Measurements from ENCODE around the gene OR1S1.
"Not testable (repeated sequence)": the region's sequence is repeated elsewhere in the genome, so short reads cannot be mapped to it uniquely, and the experiment has no call there.

The OR1S1 gene

GRCh38 chr11:58212420-58212819 is at the start of gene OR1S1:
TSS of gene OR1S1 (plus strand) at chr11:58212720.
- not testable (repeated sequence) for DNase-seq (ENCODE audit: low read depth in 3 of 3, low spot score in 1 of 3)

- DNase-seq (ENCODE audit: low read depth in 3 of 3, low spot score in 1 of 3) = no peak
Observed at GRCh38 chr11:58164389-58164788, 48.1 kb upstream of the OR1S1 start.

- DNase-seq (ENCODE audit: low read depth in 3 of 3, low spot score in 1 of 3) = no peak
Observed at GRCh38 chr11:58164990-58165389, 47.5 kb upstream of the OR1S1 start.

GRCh38 chr11:58165504-58166106 is 46.9 kb upstream of the OR1S1 start:
- DNase-seq (ENCODE audit: low read depth in 3 of 3, low spot score in 1 of 3) = no peak

- no peak for DNase-seq (ENCODE audit: low read depth in 3 of 3, low spot score in 1 of 3)
Observed at GRCh38 chr11:58177409-58178054, 35.0 kb upstream of the OR1S1 start.

GRCh38 chr11:58178444-58178843 is 34.1 kb upstream of the OR1S1 start:
- no peak for DNase-seq (ENCODE audit: low read depth in 3 of 3, low spot score in 1 of 3)

GRCh38 chr11:58179648-58180047 is 32.9 kb upstream of the OR1S1 start:
- DNase-seq (ENCODE audit: low read depth in 3 of 3, low spot score in 1 of 3) = no peak

GRCh38 chr11:58186938-58187337 is 25.6 kb upstream of the OR1S1 start:
- DNase-seq (ENCODE audit: low read depth in 3 of 3, low spot score in 1 of 3) = no peak

- DNase-seq (ENCODE audit: low read depth in 3 of 3, low spot score in 1 of 3) = no peak
Observed at GRCh38 chr11:58188770-58189169, 23.8 kb upstream of the OR1S1 start, which contains the start of gene OR9Q2. TSS of gene OR9Q2 (plus strand) at chr11:58189070. CDS start at chr11:58190491, 1,421 bp downstream.

- DNase-seq (ENCODE audit: low read depth in 3 of 3, low spot score in 1 of 3) = no peak
Observed at GRCh38 chr11:58192229-58192628, 20.3 kb upstream of the OR1S1 start.

- no peak for DNase-seq (ENCODE audit: low read depth in 3 of 3, low spot score in 1 of 3)
Observed at GRCh38 chr11:58193391-58193790, 19.1 kb upstream of the OR1S1 start.

GRCh38 chr11:58195939-58196338 is 16.6 kb upstream of the OR1S1 start:
- DNase-seq (ENCODE audit: low read depth in 3 of 3, low spot score in 1 of 3) = no peak

- no peak for DNase-seq (ENCODE audit: low read depth in 3 of 3, low spot score in 1 of 3)
Observed at GRCh38 chr11:58199271-58199670, 13.2 kb upstream of the OR1S1 start.

GRCh38 chr11:58204042-58204441 is 8.5 kb upstream of the OR1S1 start, which contains the start of gene OR1S2:
TSS of gene OR1S2 (minus strand) at chr11:58204142. CDS start at chr11:58204142, 0 bp downstream.
- DNase-seq (ENCODE audit: low read depth in 3 of 3, low spot score in 1 of 3) = no peak

- no peak for DNase-seq (ENCODE audit: low read depth in 3 of 3, low spot score in 1 of 3)
Observed at GRCh38 chr11:58216476-58216875, 4.0 kb downstream of the OR1S1 start.

GRCh38 chr11:58222721-58223120 is 10.2 kb downstream of the OR1S1 start:
- DNase-seq (ENCODE audit: low read depth in 3 of 3, low spot score in 1 of 3) = no peak

GRCh38 chr11:58227956-58228615 is 15.6 kb downstream of the OR1S1 start:
- DNase-seq (ENCODE audit: low read depth in 3 of 3, low spot score in 1 of 3) = no peak

GRCh38 chr11:58243954-58244353 is 31.4 kb downstream of the OR1S1 start:
- no peak for DNase-seq (ENCODE audit: low read depth in 3 of 3, low spot score in 1 of 3)

GRCh38 chr11:58254936-58255335 is 42.4 kb downstream of the OR1S1 start:
- DNase-seq (ENCODE audit: low read depth in 3 of 3, low spot score in 1 of 3) = no peak

- no peak for DNase-seq (ENCODE audit: low read depth in 3 of 3, low spot score in 1 of 3)
Observed at GRCh38 chr11:58259983-58260382, 47.5 kb downstream of the OR1S1 start.

All from stimulated activated CD4-positive, alpha-beta T cell treated with anti-CD3 and anti-CD28 coated beads, TNF-alpha, amount 100 ng/mL, for 1 hour (primary cell).